Stomach (tissue), 9 donors: ENCODE data around the gene ANK2. TPM values are rescaled to one million over a fixed set of nuclear protein-coding genes. Genes with fewer than 3 reads are reported as not detected.

ENCODE experiments used
- DNase-seq, 2 donors: peaks; one replicate each; pipeline versions ENCODE4 v3.0.0 to v3.0.0-alpha.2; 2013 to 2019
- H3K27ac ChIP-seq, 5 donors: fragments of 200-600 bp in 4 of 5; sonication (generic) in 4 of 5; one replicate each; pipeline ENCODE4 v1.5.1; 2013 to 2019; ENCODE audit warnings: mild to moderate bottlenecking in 1 of 5, moderate library complexity in 1 of 5
- H3K27me3 ChIP-seq, 3 donors: fragments of 200-600 bp; sonication (generic); one replicate each; pipeline ENCODE4 v1.5.1; 2017 to 2019; ENCODE audit warnings: mixed run types in 1 of 3
- H3K36me3 ChIP-seq, 4 donors: fragments of 200-600 bp; sonication (generic); 1 replicate in 3 of 4; 2 replicates in 1 of 4; pipeline ENCODE4 v1.5.1; 2016 to 2019
- H3K4me1 ChIP-seq, 4 donors: fragments of 200-600 bp; sonication (generic); one replicate each; pipeline ENCODE4 v1.5.1; 2016 to 2019
- H3K4me3 ChIP-seq, 4 donors: fragments of 200-600 bp; sonication (generic) in 3 of 4; one replicate each; pipeline ENCODE4 v1.5.1; 2016 to 2019; ENCODE audit warnings: mild to moderate bottlenecking in 1 of 4
- H3K9me3 ChIP-seq, 4 donors: fragments of 200-600 bp; sonication (generic); one replicate each; pipeline ENCODE4 v1.5.1; 2016 to 2019
- EP300 ChIP-seq: sonication (generic); formaldehyde crosslinking; IDR thresholded peaks from one replicate; pipeline ENCODE4 v1.6.1; 2017; ENCODE audit warnings: antibody characterized with exemption
- POLR2A ChIP-seq, 4 donors: fragments of 450-650 bp; IDR thresholded peaks; one replicate each; pipeline ENCODE4 v1.6.1; 2016; ENCODE audit warnings: antibody characterized with exemption in 4 of 4, control low read depth in 2 of 4, mild to moderate bottlenecking in 1 of 4, moderate library complexity in 1 of 4
- POLR2AphosphoS5 ChIP-seq, 3 donors: sonication (generic); formaldehyde crosslinking; IDR thresholded peaks; one replicate each; pipeline ENCODE4 v1.6.1; 2016; ENCODE audit warnings: antibody characterized with exemption in 3 of 3
- WGBS, 5 donors: extraction: QIAGEN DNeasy Blood & Tissue Kit in 3 of 5; methylation state at CpG; one replicate each; pipeline versions ENCODE4 v1.1.5 to v1.1.7; 2013 to 2018; 5-methylcytosine and 5-hydroxymethylcytosine counted together
- intact Hi-C: fragments of 100-400 bp; cut with DNase I; formaldehyde crosslinking; loops from one replicate; pipeline ENCODE4 v1.15.1; 2023; ENCODE audit warnings: low total_unique reads
- polyA plus RNA-seq, 3 donors: library from polyadenylated mRNA; stranded (reverse); fragments of 200-250 nt; gene quantifications; one replicate each; pipeline ENCODE4 v1.2.3, GENCODE V29; 2013
- total RNA-seq, 5 donors: library from RNA; depleted of rRNA; stranded (reverse); fragments of >200 nt; gene quantifications; one replicate each; pipeline versions ENCODE4 v1.1.0 to v1.2.3, GENCODE V29; 2014 to 2016
- TF ChIP-seq, protein P1 (sequence below), 7 experiments: fragments of 450-650 bp in 4 of 7; fragments of 200-600 bp in 3 of 7; sonication (generic) in 3 of 7; IDR thresholded peaks; one replicate each; pipeline ENCODE4 v1.5.1; 2016 to 2019; ENCODE audit warnings: antibody characterized with exemption in 7 of 7, control low read depth in 2 of 7, mild to moderate bottlenecking in 1 of 7
- donor health status: healthy with polysubstance abuse.
- donor health status: Bipolar disorder and iron deficiency.
- donor health status: healthy.

The ANK2 gene
- total and polyA plus RNA-seq, 8 donors = 1.9 to 123 (median 13.8) TPM

DNA sequence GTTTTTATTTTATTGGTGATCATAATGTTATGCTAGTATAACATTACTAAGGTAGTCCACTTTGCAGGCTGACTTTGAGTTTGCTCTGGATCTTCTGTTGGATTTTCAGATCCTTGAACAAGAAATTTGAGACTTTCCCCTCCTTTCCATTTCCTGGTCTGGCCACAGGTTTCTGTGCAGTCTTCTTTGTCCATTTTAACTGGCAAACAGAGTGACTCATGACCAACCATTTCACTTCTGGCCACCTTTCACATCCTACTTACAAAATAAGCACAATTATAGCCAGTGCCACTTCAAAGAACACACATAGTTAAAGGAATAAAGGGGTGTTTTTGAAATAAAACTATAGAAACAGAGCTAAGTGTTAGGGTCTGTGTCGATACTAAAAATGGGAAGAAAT lies 8.4 kb downstream of the ANK2 start:
- Histone ChIP-seq H3K4me1 (no peaks in the 10 kb centered on the region), H3K27ac (no peak overlapping the region), H3K27me3 (no peaks in the 10 kb centered on the region), H3K36me3 (no peaks in the 10 kb centered on the region), H3K9me3 (no peaks in the 10 kb centered on the region), H3K4me3 (no peak overlapping the region)
- TF ChIP-seq POLR2A (IDR thresholded peaks at IDR 0.05) (no peak), EP300 (no peak), POLR2AphosphoS5 (IDR thresholded peaks at IDR 0.05) (no peak)
- TF ChIP-seq, protein P1, sequence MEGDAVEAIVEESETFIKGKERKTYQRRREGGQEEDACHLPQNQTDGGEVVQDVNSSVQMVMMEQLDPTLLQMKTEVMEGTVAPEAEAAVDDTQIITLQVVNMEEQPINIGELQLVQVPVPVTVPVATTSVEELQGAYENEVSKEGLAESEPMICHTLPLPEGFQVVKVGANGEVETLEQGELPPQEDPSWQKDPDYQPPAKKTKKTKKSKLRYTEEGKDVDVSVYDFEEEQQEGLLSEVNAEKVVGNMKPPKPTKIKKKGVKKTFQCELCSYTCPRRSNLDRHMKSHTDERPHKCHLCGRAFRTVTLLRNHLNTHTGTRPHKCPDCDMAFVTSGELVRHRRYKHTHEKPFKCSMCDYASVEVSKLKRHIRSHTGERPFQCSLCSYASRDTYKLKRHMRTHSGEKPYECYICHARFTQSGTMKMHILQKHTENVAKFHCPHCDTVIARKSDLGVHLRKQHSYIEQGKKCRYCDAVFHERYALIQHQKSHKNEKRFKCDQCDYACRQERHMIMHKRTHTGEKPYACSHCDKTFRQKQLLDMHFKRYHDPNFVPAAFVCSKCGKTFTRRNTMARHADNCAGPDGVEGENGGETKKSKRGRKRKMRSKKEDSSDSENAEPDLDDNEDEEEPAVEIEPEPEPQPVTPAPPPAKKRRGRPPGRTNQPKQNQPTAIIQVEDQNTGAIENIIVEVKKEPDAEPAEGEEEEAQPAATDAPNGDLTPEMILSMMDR (IDR thresholded peaks at IDR 0.05) = no peak
- peak in 1 of 2 donors; percentile 34 for DNase-seq
- 85 to 96% (median 90%) methylated on average over 1 of the region's 1 CpG for WGBS, 5 donors
- intact Hi-C loops = no loop called here

DNA sequence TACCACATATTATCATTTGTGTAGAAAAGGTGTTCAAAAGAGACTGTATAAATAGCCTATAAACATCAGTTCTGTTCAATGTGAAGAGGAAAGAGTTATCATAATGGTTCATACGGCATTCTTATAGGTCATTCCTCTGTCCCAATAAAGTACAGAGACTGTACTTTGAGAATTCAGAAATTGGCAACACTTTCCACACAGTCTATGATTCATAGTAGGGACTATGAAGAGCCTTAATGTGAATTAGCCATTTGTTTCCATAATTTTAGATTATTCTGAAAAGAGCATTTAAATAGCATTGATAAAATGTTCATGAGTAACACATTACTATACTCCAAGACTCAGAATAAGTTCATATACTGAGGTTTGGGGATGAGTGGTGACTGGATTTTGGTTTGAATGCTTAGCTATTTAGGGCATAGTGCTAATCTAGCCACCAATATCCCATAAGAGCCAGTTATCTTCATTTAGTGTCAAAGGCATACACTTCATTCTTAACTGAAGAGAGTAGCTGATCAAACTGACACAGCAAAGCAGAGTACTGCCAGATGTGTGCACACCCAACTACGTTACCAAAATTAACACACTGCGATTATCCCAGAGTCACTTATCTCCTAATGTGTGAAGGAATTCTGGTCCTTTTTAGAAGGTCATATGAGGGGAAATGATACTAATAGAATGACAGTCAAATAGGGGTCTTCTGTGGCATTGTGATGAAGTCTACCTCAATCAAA lies 10.2 kb downstream of the ANK2 start:
- Histone ChIP-seq H3K9me3 (no peaks in the 10 kb centered on the region), H3K4me1 (no peaks in the 10 kb centered on the region), H3K4me3 (no peak overlapping the region), H3K36me3 (no peaks in the 10 kb centered on the region), H3K27me3 (no peaks in the 10 kb centered on the region), H3K27ac (no peak overlapping the region)
- no peak for DNase-seq
- 76 to 90% (median 87%) methylated on average over 3 of the region's 3 CpGs for WGBS, 5 donors
- TF ChIP-seq, protein P1 (IDR thresholded peaks at IDR 0.05) = no peak
- intact Hi-C loops = no loop called here

DNA sequence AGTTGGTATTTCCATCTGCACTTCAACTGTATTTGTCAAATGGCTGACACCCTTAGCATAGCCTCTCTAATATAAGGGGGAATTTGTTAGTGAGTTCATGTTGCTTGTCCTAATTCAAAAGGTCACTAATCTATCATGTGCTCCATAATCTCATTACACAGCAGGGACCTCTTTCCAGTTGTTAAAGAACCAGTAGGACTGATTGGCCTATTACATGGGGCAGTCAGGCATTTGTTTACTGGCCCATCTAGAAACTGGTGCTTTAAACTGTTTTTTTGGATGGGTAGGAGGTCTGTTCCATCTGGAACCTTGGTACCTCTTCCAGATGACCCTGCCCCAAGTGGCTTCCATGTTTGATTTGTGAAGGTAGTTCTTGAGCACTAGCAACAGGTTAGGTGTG lies 11.4 kb downstream of the ANK2 start:
- intact Hi-C loops = no loop called here
- TF ChIP-seq EP300 (no peak), POLR2AphosphoS5 (IDR thresholded peaks at IDR 0.05) (no peak), POLR2A (IDR thresholded peaks at IDR 0.05) (no peak)
- TF ChIP-seq, protein P1 (IDR thresholded peaks at IDR 0.05) = no peak

DNA sequence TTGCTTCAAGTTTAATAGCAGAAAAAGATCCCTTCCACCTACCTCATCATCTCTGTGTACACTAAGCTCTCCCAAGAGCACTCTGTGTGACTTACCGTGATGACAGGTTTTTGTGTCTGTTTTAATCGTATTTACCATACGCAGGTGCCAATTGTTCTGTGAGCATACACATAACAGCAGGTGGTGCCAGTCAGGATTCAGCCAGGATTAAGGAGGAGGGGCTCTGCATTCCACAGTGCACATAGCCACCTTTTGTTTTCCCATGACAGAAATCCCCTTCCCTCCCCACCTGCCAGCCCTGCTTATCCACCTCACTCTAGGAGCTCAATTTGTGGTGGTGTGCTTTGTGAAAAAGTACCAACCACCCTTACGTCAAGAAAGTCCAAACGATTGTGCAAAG lies 14.8 kb downstream of the ANK2 start:
- Histone ChIP-seq H3K36me3 (no peaks in the 10 kb centered on the region), H3K9me3 (no peaks in the 10 kb centered on the region), H3K4me3 (no peak overlapping the region), H3K27ac (no peak overlapping the region), H3K27me3 (peaks cover 0 to 3% (median 0%) of the 10 kb centered on the region in 3 donors), H3K4me1 (no peaks in the 10 kb centered on the region)
- WGBS, 5 donors = 18 to 37% (median 26%) methylated on average over 5 of the region's 5 CpGs
- TF ChIP-seq POLR2AphosphoS5 (IDR thresholded peaks at IDR 0.05) (no peak), POLR2A (IDR thresholded peaks at IDR 0.05) (no peak), EP300 (no peak)
- TF ChIP-seq, protein P1 (IDR thresholded peaks at IDR 0.05) = no peak
- intact Hi-C loops = no loop called here
- DNase-seq = peak in 1 of 2 donors; percentile 54

More for the DNA sequence above, 11.4 kb downstream of the ANK2 start:
- Histone ChIP-seq H3K36me3 (no peaks in the 10 kb centered on the region), H3K27me3 (no peaks in the 10 kb centered on the region), H3K9me3 (no peaks in the 10 kb centered on the region), H3K4me1 (no peaks in the 10 kb centered on the region), H3K4me3 (no peak overlapping the region), H3K27ac (no peak overlapping the region)
- peak in 1 of 2 donors; percentile 9 for DNase-seq
